ENCODE data around the gene ZYX. TPM values are rescaled to one million over a fixed set of nuclear protein-coding genes. Genes with fewer than 3 reads are reported as not detected.

The ZYX gene
- total RNA-seq, 4 donors from 2014 or later = 57.5 to 96.9 (median 72.7) TPM

GRCh38 chr7:143405173-143406001, 24.2 kb downstream of the ZYX start:
- Histone ChIP-seq H3K36me3 (no peaks in the 10 kb centered on the region), H3K27ac (no peak overlapping the region), H3K4me1 (peaks cover 0 to 14% (median 11%) of the 10 kb centered on the region in 4 donors), H3K4me3 (no peak overlapping the region), H3K9me3 (no peaks in the 10 kb centered on the region), H3K27me3 (peaks cover 0 to 5% of the 10 kb centered on the region in 2 donors)
- TF ChIP-seq POLR2A (IDR thresholded peaks at IDR 0.05) (no peak), CTCF (IDR thresholded peaks at IDR 0.05) (no peak), EP300 (IDR thresholded peaks at IDR 0.05) (no peak)
- no peak for DNase-seq (ENCODE audit: low spot score in 2 of 2)
- 56 to 61% methylated on average over 9 of the region's 9 CpGs for WGBS, 2 donors

GRCh38 chr7:143406002-143406357, 24.8 kb downstream of the ZYX start:
- no peaks in the 10 kb centered on the region for H3K9me3 ChIP-seq
- H3K4me1 ChIP-seq = peaks cover 0 to 19% (median 11%) of the 10 kb centered on the region in 4 donors
- WGBS, 2 donors = 74 to 85% methylated on average over 3 of the region's 3 CpGs
- no peaks in the 10 kb centered on the region for H3K36me3 ChIP-seq
- no peak overlapping the region for H3K4me3 ChIP-seq
- no peak for DNase-seq (ENCODE audit: low spot score in 2 of 2)
- no peak overlapping the region for H3K27ac ChIP-seq
- H3K27me3 ChIP-seq = peaks cover 0 to 5% of the 10 kb centered on the region in 2 donors
- TF ChIP-seq CTCF (IDR thresholded peaks at IDR 0.05) = no peak
- TF ChIP-seq POLR2A (IDR thresholded peaks at IDR 0.05) = no peak
- no peak for TF ChIP-seq EP300 (IDR thresholded peaks at IDR 0.05)

- TF ChIP-seq EP300 (IDR thresholded peaks at IDR 0.05) (no peak), POLR2A (IDR thresholded peaks at IDR 0.05) (no peak), CTCF (IDR thresholded peaks at IDR 0.05) (no peak)
- Histone ChIP-seq H3K27ac (peak overlapping the region in 1 of 4 donors; percentile 64), H3K27me3 (peaks cover 0 to 5% of the 10 kb centered on the region in 2 donors), H3K4me3 (peak overlapping the region in 1 of 4 donors; percentile 41), H3K9me3 (no peaks in the 10 kb centered on the region), H3K4me1 (peaks cover 0 to 24% (median 11%) of the 10 kb centered on the region in 4 donors), H3K36me3 (no peaks in the 10 kb centered on the region)
- no peak for DNase-seq (ENCODE audit: low spot score in 2 of 2)
- WGBS, 2 donors = 70 to 80% methylated on average over 12 to 13 of the region's 13 CpGs
Observed at GRCh38 chr7:143407287-143408251, 26.4 kb downstream of the ZYX start.

- Histone ChIP-seq H3K27ac (peak overlapping the region in 1 of 4 donors; percentile 64), H3K4me1 (peaks cover 0 to 24% (median 11%) of the 10 kb centered on the region in 4 donors), H3K27me3 (peaks cover 0 to 5% of the 10 kb centered on the region in 2 donors), H3K4me3 (peak overlapping the region in 2 of 4 donors; percentile 28 to 41), H3K36me3 (no peaks in the 10 kb centered on the region), H3K9me3 (no peaks in the 10 kb centered on the region)
- DNase-seq (ENCODE audit: low spot score in 2 of 2) = no peak
- TF ChIP-seq POLR2A (IDR thresholded peaks at IDR 0.05) (no peak), CTCF (IDR thresholded peaks at IDR 0.05) (no peak), EP300 (IDR thresholded peaks at IDR 0.05) (no peak)
- 48 to 51% methylated on average over 10 to 17 of the region's 20 CpGs for WGBS, 2 donors
Observed at GRCh38 chr7:143408252-143408685, 27.1 kb downstream of the ZYX start.

Measured in tibial nerve (tissue), 4 donors.